Mesendoderm (in vitro differentiated cells): ENCODE data around the gene MRPS5.
A peak's percentile ranks its signal among the peaks of the same experiment; 100 is the strongest.

Source experiments
- DNase-seq: peaks from one replicate; pipeline ENCODE4 v3.0.0; 2013
- H2AK5ac ChIP-seq: 2 replicates; pipeline ENCODE4 v1.6.1; 2013; ENCODE audit warnings: low read length, inconsistent platforms
- H2BK120ac ChIP-seq: 2 replicates; pipeline ENCODE4 v1.6.1; 2013; ENCODE audit warnings: low read depth, mild to moderate bottlenecking, low read length, moderate library complexity, mixed read lengths
- H2BK15ac ChIP-seq: replicated peaks from 2 replicates; pipeline ENCODE4 v1.6.1; 2013; ENCODE audit warnings: low read depth, mild to moderate bottlenecking, moderate library complexity
- H2BK5ac ChIP-seq: 2 replicates; pipeline ENCODE4 v1.6.1; 2013; ENCODE audit warnings: low read length, inconsistent platforms
- H3K18ac ChIP-seq: 2 replicates; pipeline ENCODE4 v1.6.1; 2013; ENCODE audit warnings: mild to moderate bottlenecking, low read length, mixed read lengths
- H3K23ac ChIP-seq: one replicate; pipeline ENCODE4 v1.6.1; 2013; ENCODE audit warnings: low read length
- H3K27ac ChIP-seq: 2 replicates; pipeline ENCODE4 v1.5.1; 2013; ENCODE audit warnings: low read depth, mild to moderate bottlenecking, inconsistent platforms, low read length, moderate library complexity
- H3K27me3 ChIP-seq: 2 replicates; pipeline ENCODE4 v1.6.1; 2013; ENCODE audit warnings: low read length, control low read depth, mild to moderate bottlenecking, inconsistent platforms; ENCODE audit not compliant: insufficient read depth, poor library complexity
- H3K36me3 ChIP-seq: 2 replicates; pipeline ENCODE4 v1.6.1; 2013; ENCODE audit warnings: low read length, inconsistent platforms; ENCODE audit not compliant: control insufficient read depth, insufficient read depth
- H3K4ac ChIP-seq: one replicate; pipeline ENCODE4 v1.6.1; 2013; ENCODE audit warnings: low read depth, mild to moderate bottlenecking, low read length, moderate library complexity
- H3K4me1 ChIP-seq: 2 replicates; pipeline ENCODE4 v1.6.1; 2013; ENCODE audit warnings: low read depth, low read length, inconsistent platforms; ENCODE audit not compliant: control insufficient read depth
- H3K4me2 ChIP-seq: 2 replicates; pipeline ENCODE4 v1.6.1; 2013; ENCODE audit warnings: low read length
- H3K4me3 ChIP-seq: 2 replicates; pipeline ENCODE4 v1.5.1; 2013; ENCODE audit warnings: mild to moderate bottlenecking, low read length
- H3K56ac ChIP-seq: one replicate; pipeline ENCODE4 v1.6.1; 2013; ENCODE audit warnings: low read length
- H3K79me1 ChIP-seq: 2 replicates; pipeline ENCODE4 v1.6.1; 2013; ENCODE audit warnings: low read length, inconsistent platforms
- H3K79me2 ChIP-seq: 2 replicates; pipeline ENCODE4 v1.6.1; 2013; ENCODE audit warnings: mild to moderate bottlenecking, low read length; ENCODE audit not compliant: control insufficient read depth, insufficient read depth
- H3K9ac ChIP-seq: 2 replicates; pipeline ENCODE4 v1.6.1; 2013; ENCODE audit warnings: low read length, inconsistent platforms
- H4K5ac ChIP-seq: one replicate; pipeline ENCODE4 v1.6.1; 2013; ENCODE audit warnings: low read length
- H4K8ac ChIP-seq: one replicate; pipeline ENCODE4 v1.6.1; 2013; ENCODE audit warnings: low read depth, mild to moderate bottlenecking, control low read depth, low read length, moderate library complexity
- WGBS: extraction: QIAGEN DNeasy Blood & Tissue Kit; methylation state at CpG from one replicate; pipeline ENCODE4 v1.1.7; 2013; ENCODE audit warnings: low lambda C conversion rate, missing lambda C conversion rate; ENCODE audit not compliant: insufficient coverage; ENCODE audit errors: extremely low coverage; 5-methylcytosine and 5-hydroxymethylcytosine counted together

The MRPS5 gene

DNA sequence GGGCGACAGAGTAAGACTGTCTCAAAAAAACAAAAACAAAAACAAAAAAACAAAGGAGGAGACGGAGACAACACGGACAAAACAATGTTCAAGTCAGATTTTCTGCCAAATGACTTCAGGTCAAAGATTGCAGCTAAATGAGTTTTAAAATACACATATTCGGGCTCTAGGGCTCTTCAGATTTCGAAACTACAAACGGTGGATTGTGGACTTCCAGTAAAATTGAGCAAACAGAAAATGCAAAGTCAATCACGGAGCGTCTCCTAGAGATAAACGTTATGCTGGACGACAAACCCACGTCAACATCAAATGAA lies 558 bp downstream of the MRPS5 start:
- Histone ChIP-seq H3K27ac (no peak overlapping the region), H3K23ac (peak overlapping the region; percentile 95), H3K36me3 (no peaks in the 10 kb centered on the region), H3K56ac (peak overlapping the region; percentile 98), H2BK15ac (no peak overlapping the region), H2BK5ac (no peak overlapping the region), H3K18ac (no peak overlapping the region), H4K8ac (no peak overlapping the region), H3K79me1 (peaks cover 11% of the 10 kb centered on the region), H4K5ac (no peak overlapping the region), H2AK5ac (no peak overlapping the region), H3K4me1 (no peaks in the 10 kb centered on the region), H3K79me2 (peaks cover 25% of the 10 kb centered on the region), H3K4me3 (peak overlapping the region; percentile 99), H2BK120ac (no peak overlapping the region), H3K27me3 (no peaks in the 10 kb centered on the region), H3K4me2 (peak overlapping the region; percentile 70), H3K9ac (peak overlapping the region; percentile 94), H3K4ac (no peak overlapping the region)
- no peak for DNase-seq
- WGBS, result no CpG with 5 or more reads among the region's 11 CpGs

GRCh38 chr2:95115418-95115817 lies 6.2 kb downstream of the MRPS5 start:
- no peak overlapping the region for H3K18ac ChIP-seq
- no peaks in the 10 kb centered on the region for H3K4me1 ChIP-seq
- no CpG with 5 or more reads among the region's 7 CpGs for WGBS
- no peak overlapping the region for H2BK120ac ChIP-seq
- no peak overlapping the region for H4K8ac ChIP-seq
- peak; percentile 80 for DNase-seq
- H3K27ac ChIP-seq, result no peak overlapping the region
- H3K27me3 ChIP-seq, result no peaks in the 10 kb centered on the region
- no peak overlapping the region for H2AK5ac ChIP-seq
- no peak overlapping the region for H4K5ac ChIP-seq
- H3K4me2 ChIP-seq, result no peak overlapping the region
- H3K9ac ChIP-seq, result no peak overlapping the region
- no peaks in the 10 kb centered on the region for H3K36me3 ChIP-seq
- H3K4ac ChIP-seq, result no peak overlapping the region
- peaks cover 11% of the 10 kb centered on the region for H3K79me1 ChIP-seq
- peaks cover 17% of the 10 kb centered on the region for H3K79me2 ChIP-seq
- H2BK15ac ChIP-seq, result no peak overlapping the region
- no peak overlapping the region for H3K4me3 ChIP-seq
- H3K23ac ChIP-seq, result no peak overlapping the region
- no peak overlapping the region for H3K56ac ChIP-seq
- no peak overlapping the region for H2BK5ac ChIP-seq

GRCh38 chr2:95113464-95113863 lies 8.1 kb downstream of the MRPS5 start:
- no CpG with 5 or more reads among the region's 7 CpGs for WGBS
- Histone ChIP-seq H3K27me3 (no peaks in the 10 kb centered on the region), H2BK15ac (no peak overlapping the region), H2BK5ac (no peak overlapping the region), H3K4me1 (no peaks in the 10 kb centered on the region), H2AK5ac (no peak overlapping the region), H3K9ac (no peak overlapping the region), H4K5ac (no peak overlapping the region), H3K18ac (no peak overlapping the region), H3K4me3 (no peak overlapping the region), H3K4me2 (no peak overlapping the region), H3K79me1 (peaks cover 1% of the 10 kb centered on the region), H3K27ac (no peak overlapping the region), H3K23ac (no peak overlapping the region), H4K8ac (no peak overlapping the region), H3K4ac (no peak overlapping the region), H3K36me3 (peaks cover 4% of the 10 kb centered on the region), H3K79me2 (peaks cover 3% of the 10 kb centered on the region), H2BK120ac (no peak overlapping the region), H3K56ac (no peak overlapping the region)
- DNase-seq, result no peak

DNA sequence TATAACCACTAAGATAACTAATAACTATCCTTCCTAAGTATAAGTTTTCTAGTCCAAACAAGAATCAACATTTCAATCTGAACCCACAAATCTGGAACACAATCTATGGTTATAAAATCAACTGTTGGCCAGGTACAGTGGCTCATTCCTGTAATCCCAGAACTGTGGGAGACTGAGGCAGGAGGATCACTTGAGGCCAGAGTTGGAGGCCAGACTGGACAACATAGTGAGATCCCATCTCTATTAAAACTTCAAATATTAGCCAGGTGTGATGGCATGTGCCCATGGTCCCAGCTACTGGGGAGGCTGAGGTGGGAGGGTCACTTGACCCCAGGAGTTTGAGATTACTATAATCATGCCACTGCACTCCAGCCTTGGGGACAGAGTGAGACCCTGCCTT lies 11.2 kb downstream of the MRPS5 start:
- Histone ChIP-seq H3K79me1 (peaks cover 1% of the 10 kb centered on the region), H3K4me1 (no peaks in the 10 kb centered on the region), H2BK15ac (no peak overlapping the region), H3K4me2 (no peak overlapping the region), H2AK5ac (no peak overlapping the region), H3K56ac (no peak overlapping the region), H2BK120ac (no peak overlapping the region), H4K8ac (no peak overlapping the region), H2BK5ac (no peak overlapping the region), H3K27ac (no peak overlapping the region), H3K23ac (no peak overlapping the region), H3K79me2 (no peaks in the 10 kb centered on the region), H3K36me3 (peaks cover 9% of the 10 kb centered on the region), H3K9ac (no peak overlapping the region), H3K4ac (no peak overlapping the region), H3K18ac (no peak overlapping the region), H3K27me3 (no peaks in the 10 kb centered on the region), H4K5ac (no peak overlapping the region), H3K4me3 (no peak overlapping the region)
- DNase-seq, result no peak

- no peaks in the 10 kb centered on the region for H3K79me1 ChIP-seq
- no peak overlapping the region for H2BK5ac ChIP-seq
- no peak overlapping the region for H3K4me2 ChIP-seq
- no peaks in the 10 kb centered on the region for H3K4me1 ChIP-seq
- no peak overlapping the region for H3K27ac ChIP-seq
- H3K36me3 ChIP-seq, result peaks cover 11% of the 10 kb centered on the region
- no peak for DNase-seq
- no peak overlapping the region for H3K4ac ChIP-seq
- no peaks in the 10 kb centered on the region for H3K27me3 ChIP-seq
- H3K4me3 ChIP-seq, result no peak overlapping the region
- H2BK15ac ChIP-seq, result no peak overlapping the region
- no peak overlapping the region for H3K18ac ChIP-seq
- no peak overlapping the region for H3K23ac ChIP-seq
- no CpG with 5 or more reads among the region's 6 CpGs for WGBS
- H3K56ac ChIP-seq, result no peak overlapping the region
- H3K79me2 ChIP-seq, result no peaks in the 10 kb centered on the region
- H4K5ac ChIP-seq, result no peak overlapping the region
- no peak overlapping the region for H3K9ac ChIP-seq
- H2AK5ac ChIP-seq, result no peak overlapping the region
- no peak overlapping the region for H2BK120ac ChIP-seq
- H4K8ac ChIP-seq, result no peak overlapping the region
Measured at GRCh38 chr2:95109260-95109659, 12.3 kb downstream of the MRPS5 start.

DNA sequence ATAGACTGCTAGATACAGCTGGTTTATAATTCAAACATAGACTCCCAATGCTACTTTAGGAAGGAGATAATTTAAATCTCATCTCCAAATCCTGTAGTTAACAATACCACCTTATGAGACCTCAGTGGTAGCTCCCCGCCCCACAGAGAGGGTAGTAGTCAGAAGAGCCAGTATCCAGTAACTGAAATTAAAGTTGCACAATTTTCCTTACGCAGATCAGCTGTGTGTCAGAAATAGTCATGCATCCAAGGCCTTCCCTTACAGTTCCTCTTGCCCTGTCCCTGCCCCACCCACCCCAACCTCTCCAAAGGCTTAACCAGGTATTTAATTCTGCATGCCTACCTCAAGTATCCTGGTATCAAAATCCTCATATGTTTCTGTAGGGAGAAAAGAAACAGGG lies 15.5 kb downstream of the MRPS5 start:
- H2BK120ac ChIP-seq, result no peak overlapping the region
- no peak overlapping the region for H3K23ac ChIP-seq
- no peak overlapping the region for H3K4me3 ChIP-seq
- H3K27me3 ChIP-seq, result no peaks in the 10 kb centered on the region
- no peaks in the 10 kb centered on the region for H3K79me1 ChIP-seq
- H3K4me1 ChIP-seq, result no peaks in the 10 kb centered on the region
- H2BK5ac ChIP-seq, result no peak overlapping the region
- H3K18ac ChIP-seq, result no peak overlapping the region
- WGBS, result no CpG with 5 or more reads among the region's 2 CpGs
- H3K27ac ChIP-seq, result no peak overlapping the region
- no peaks in the 10 kb centered on the region for H3K79me2 ChIP-seq
- no peak overlapping the region for H2AK5ac ChIP-seq
- H4K8ac ChIP-seq, result no peak overlapping the region
- no peak overlapping the region for H3K4me2 ChIP-seq
- no peak overlapping the region for H3K4ac ChIP-seq
- DNase-seq, result no peak
- H3K56ac ChIP-seq, result no peak overlapping the region
- no peak overlapping the region for H3K9ac ChIP-seq
- peaks cover 11% of the 10 kb centered on the region for H3K36me3 ChIP-seq
- no peak overlapping the region for H4K5ac ChIP-seq
- no peak overlapping the region for H2BK15ac ChIP-seq
